ENCODE measurements around the gene DPP10. TPM values are rescaled to one million over a fixed set of nuclear protein-coding genes. Genes with fewer than 3 reads are reported as not detected.
A peak's percentile ranks its signal among the peaks of the same experiment; 100 is the strongest.

DPP10 gene
- total and polyA plus RNA-seq, 8 donors = 0.68 to 8.2 (median 4.7) TPM

- H3K4me1 ChIP-seq = no peaks in the 10 kb centered on the region
- no peaks in the 10 kb centered on the region for H3K36me3 ChIP-seq
- no peak for DNase-seq
- intact Hi-C loops (cut with DNase I) = no loop called here
- TF ChIP-seq, protein P1, sequence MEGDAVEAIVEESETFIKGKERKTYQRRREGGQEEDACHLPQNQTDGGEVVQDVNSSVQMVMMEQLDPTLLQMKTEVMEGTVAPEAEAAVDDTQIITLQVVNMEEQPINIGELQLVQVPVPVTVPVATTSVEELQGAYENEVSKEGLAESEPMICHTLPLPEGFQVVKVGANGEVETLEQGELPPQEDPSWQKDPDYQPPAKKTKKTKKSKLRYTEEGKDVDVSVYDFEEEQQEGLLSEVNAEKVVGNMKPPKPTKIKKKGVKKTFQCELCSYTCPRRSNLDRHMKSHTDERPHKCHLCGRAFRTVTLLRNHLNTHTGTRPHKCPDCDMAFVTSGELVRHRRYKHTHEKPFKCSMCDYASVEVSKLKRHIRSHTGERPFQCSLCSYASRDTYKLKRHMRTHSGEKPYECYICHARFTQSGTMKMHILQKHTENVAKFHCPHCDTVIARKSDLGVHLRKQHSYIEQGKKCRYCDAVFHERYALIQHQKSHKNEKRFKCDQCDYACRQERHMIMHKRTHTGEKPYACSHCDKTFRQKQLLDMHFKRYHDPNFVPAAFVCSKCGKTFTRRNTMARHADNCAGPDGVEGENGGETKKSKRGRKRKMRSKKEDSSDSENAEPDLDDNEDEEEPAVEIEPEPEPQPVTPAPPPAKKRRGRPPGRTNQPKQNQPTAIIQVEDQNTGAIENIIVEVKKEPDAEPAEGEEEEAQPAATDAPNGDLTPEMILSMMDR (IDR thresholded peaks at IDR 0.05) = no peak
- no peaks in the 10 kb centered on the region for H3K27me3 ChIP-seq
- no peaks in the 10 kb centered on the region for H3K9me3 ChIP-seq
- ATAC-seq = no peak
- no peak overlapping the region for H3K27ac ChIP-seq
- no peak overlapping the region for H3K4me3 ChIP-seq
These were observed 104.1 kb downstream of the DPP10 start for GRCh38 chr2:114546531-114546930.

DNA sequence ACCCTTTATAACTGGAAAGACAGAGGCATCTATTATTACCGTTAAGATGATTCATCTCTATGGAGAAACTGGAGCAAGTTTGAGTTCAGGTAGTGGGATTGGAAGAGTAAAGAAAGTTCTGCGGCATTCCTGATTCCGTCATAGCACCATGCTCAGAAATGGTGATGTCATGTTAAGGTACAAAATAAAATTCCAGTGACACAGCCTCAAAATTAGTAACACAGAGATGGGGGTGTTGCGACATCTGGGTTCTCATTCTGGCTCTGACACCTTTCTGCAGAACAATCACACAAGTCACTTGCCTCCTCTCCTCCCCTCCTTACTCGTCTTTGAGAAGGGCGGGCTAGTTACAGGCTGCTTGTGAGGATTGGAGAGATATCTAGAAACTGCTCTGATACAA lies 105.7 kb downstream of the DPP10 start:
- ATAC-seq (no peak), DNase-seq (no peak)
- no peaks in the 10 kb centered on the region for H3K36me3 ChIP-seq
- H3K27me3 ChIP-seq = no peaks in the 10 kb centered on the region
- intact Hi-C loops (cut with DNase I) = no loop called here
- H3K4me3 ChIP-seq = no peak overlapping the region
- H3K4me1 ChIP-seq = no peaks in the 10 kb centered on the region
- no peaks in the 10 kb centered on the region for H3K9me3 ChIP-seq
- no peak overlapping the region for H3K27ac ChIP-seq
- TF ChIP-seq, protein P1 (IDR thresholded peaks at IDR 0.05) = no peak

DNA sequence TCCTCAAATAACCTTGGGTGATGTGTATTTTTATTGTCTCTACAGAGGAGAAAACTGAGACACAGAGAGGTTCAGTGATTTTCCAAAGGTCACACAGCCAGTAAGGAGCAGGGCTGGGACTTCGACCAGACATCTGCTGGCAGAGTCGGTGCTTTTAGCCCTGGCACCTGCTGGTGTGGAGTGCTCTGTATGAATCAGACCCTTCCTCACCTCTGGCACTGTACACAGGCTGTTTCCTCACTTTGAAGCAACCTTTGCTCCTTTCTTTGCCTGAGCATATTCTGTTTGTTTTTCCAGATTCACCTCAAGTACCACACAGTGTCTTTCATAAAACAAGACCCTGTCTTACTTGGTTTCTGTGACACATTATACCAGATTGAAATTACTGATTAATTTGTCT lies 107.9 kb downstream of the DPP10 start:
- TF ChIP-seq, protein P1 (IDR thresholded peaks at IDR 0.05) = no peak
- intact Hi-C loops (cut with DNase I) = loop anchor here in 1 of 2 donors (10.0 kb wide), 1 partner anchor 586 kb away; no protein-coding TSS in a partner anchor
- no peak overlapping the region for H3K4me3 ChIP-seq
- H3K27me3 ChIP-seq = no peaks in the 10 kb centered on the region
- H3K4me1 ChIP-seq = no peaks in the 10 kb centered on the region
- DNase-seq (no peak), ATAC-seq (no peak)
- H3K27ac ChIP-seq = no peak overlapping the region
- H3K36me3 ChIP-seq = no peaks in the 10 kb centered on the region
- no peaks in the 10 kb centered on the region for H3K9me3 ChIP-seq

- DNase-seq = peak in 3 of 4 donors; percentile 37 to 74 (median 55)
- H3K4me1 ChIP-seq = no peaks in the 10 kb centered on the region
- H3K9me3 ChIP-seq = no peaks in the 10 kb centered on the region
- peak; percentile 91 for ATAC-seq
- no peaks in the 10 kb centered on the region for H3K27me3 ChIP-seq
- no peaks in the 10 kb centered on the region for H3K36me3 ChIP-seq
- H3K27ac ChIP-seq = no peak overlapping the region
- intact Hi-C loops (cut with DNase I) = loop anchor here in 1 of 2 donors (10.0 kb wide), 1 partner anchor 586 kb away; no protein-coding TSS in a partner anchor
- TF ChIP-seq, protein P1 (IDR thresholded peaks at IDR 0.05) = peak; percentile 44 to 62
- no peak overlapping the region for H3K4me3 ChIP-seq
These were observed 108.7 kb downstream of the DPP10 start for GRCh38 chr2:114550895-114551793.

- Histone ChIP-seq H3K9me3 (no peaks in the 10 kb centered on the region), H3K4me3 (no peak overlapping the region), H3K27ac (no peak overlapping the region), H3K27me3 (no peaks in the 10 kb centered on the region), H3K4me1 (no peaks in the 10 kb centered on the region), H3K36me3 (no peaks in the 10 kb centered on the region)
- TF ChIP-seq, protein P1 (IDR thresholded peaks at IDR 0.05) = no peak
- intact Hi-C loops (cut with DNase I) = loop anchor here in 1 of 2 donors (10.0 kb wide), 1 partner anchor 588 kb away; no protein-coding TSS in a partner anchor
- ATAC-seq (no peak), DNase-seq (no peak)
These were observed 110.6 kb downstream of the DPP10 start for GRCh38 chr2:114553027-114553426.

All from left lung (tissue), 10 donors.